ENCODE results near the gene NLGN4Y. TPM values are rescaled to one million over a fixed set of nuclear protein-coding genes. Genes with fewer than 3 reads are reported as not detected.

The NLGN4Y gene
- total RNA-seq, 2 donors from 2014 or later, result not detected

- Histone ChIP-seq H3K4me1 (no peaks in the 10 kb centered on the region), H3K27ac (no peak overlapping the region), H3K4me3 (no peak overlapping the region), H3K27me3 (no peaks in the 10 kb centered on the region), H3K9me3 (no peaks in the 10 kb centered on the region), H3K36me3 (replicated peaks in 1 of 2; ENCODE audit: insufficient read depth in 1 of 2, low read depth in 2 of 2) (no peaks in the 10 kb centered on the region)
- WGBS, 2 donors, result 57 to 67% methylated on average over 2 of the region's 2 CpGs
- intact Hi-C loops (cut with DNase I), result no loop called here
- DNase-seq (no peak), ATAC-seq (no peak)
- TF ChIP-seq, protein P1, sequence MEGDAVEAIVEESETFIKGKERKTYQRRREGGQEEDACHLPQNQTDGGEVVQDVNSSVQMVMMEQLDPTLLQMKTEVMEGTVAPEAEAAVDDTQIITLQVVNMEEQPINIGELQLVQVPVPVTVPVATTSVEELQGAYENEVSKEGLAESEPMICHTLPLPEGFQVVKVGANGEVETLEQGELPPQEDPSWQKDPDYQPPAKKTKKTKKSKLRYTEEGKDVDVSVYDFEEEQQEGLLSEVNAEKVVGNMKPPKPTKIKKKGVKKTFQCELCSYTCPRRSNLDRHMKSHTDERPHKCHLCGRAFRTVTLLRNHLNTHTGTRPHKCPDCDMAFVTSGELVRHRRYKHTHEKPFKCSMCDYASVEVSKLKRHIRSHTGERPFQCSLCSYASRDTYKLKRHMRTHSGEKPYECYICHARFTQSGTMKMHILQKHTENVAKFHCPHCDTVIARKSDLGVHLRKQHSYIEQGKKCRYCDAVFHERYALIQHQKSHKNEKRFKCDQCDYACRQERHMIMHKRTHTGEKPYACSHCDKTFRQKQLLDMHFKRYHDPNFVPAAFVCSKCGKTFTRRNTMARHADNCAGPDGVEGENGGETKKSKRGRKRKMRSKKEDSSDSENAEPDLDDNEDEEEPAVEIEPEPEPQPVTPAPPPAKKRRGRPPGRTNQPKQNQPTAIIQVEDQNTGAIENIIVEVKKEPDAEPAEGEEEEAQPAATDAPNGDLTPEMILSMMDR (IDR thresholded peaks at IDR 0.05), result no peak
- TF ChIP-seq POLR2A (IDR thresholded peaks at IDR 0.05), result no peak
Observed at GRCh38 chrY:14633718-14634117, 109.4 kb downstream of the NLGN4Y start.

DNA sequence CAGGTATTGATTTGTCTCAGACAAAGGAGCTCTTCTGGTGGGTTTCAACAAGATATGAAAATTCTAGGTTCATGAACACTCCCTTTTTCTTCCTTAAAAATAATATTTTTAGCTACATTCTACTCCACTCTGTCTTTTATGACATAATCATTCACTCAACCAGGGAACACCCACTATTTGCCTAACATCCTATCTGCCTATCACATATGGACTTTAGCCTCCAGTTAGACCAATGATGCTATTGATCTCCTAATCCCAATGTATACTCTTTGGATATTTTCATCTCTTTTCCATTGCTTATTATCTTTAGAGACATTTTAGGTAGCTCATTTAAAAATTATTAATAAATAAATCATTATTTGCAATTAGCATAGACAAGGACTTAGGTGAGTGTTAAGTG lies 110.6 kb downstream of the NLGN4Y start:
- DNase-seq (no peak), ATAC-seq (no peak)
- Histone ChIP-seq H3K27me3 (no peaks in the 10 kb centered on the region), H3K4me1 (no peaks in the 10 kb centered on the region), H3K9me3 (no peaks in the 10 kb centered on the region), H3K27ac (no peak overlapping the region), H3K36me3 (replicated peaks in 1 of 2; ENCODE audit: insufficient read depth in 1 of 2, low read depth in 2 of 2) (no peaks in the 10 kb centered on the region), H3K4me3 (no peak overlapping the region)
- intact Hi-C loops (cut with DNase I), result no loop called here
- TF ChIP-seq POLR2A (IDR thresholded peaks at IDR 0.05), result no peak
- TF ChIP-seq, protein P1 (IDR thresholded peaks at IDR 0.05), result no peak

GRCh38 chrY:14637551-14637950 lies 113.2 kb downstream of the NLGN4Y start:
- no peak for DNase-seq
- Histone ChIP-seq H3K4me3 (no peak overlapping the region), H3K27ac (no peak overlapping the region), H3K4me1 (no peaks in the 10 kb centered on the region), H3K36me3 (replicated peaks in 1 of 2; ENCODE audit: insufficient read depth in 1 of 2, low read depth in 2 of 2) (no peaks in the 10 kb centered on the region), H3K27me3 (no peaks in the 10 kb centered on the region), H3K9me3 (no peaks in the 10 kb centered on the region)
- TF ChIP-seq, protein P1 (IDR thresholded peaks at IDR 0.05), result no peak
- no peak for TF ChIP-seq POLR2A (IDR thresholded peaks at IDR 0.05)
- ATAC-seq, result no peak
- intact Hi-C loops (cut with DNase I), result no loop called here

DNA sequence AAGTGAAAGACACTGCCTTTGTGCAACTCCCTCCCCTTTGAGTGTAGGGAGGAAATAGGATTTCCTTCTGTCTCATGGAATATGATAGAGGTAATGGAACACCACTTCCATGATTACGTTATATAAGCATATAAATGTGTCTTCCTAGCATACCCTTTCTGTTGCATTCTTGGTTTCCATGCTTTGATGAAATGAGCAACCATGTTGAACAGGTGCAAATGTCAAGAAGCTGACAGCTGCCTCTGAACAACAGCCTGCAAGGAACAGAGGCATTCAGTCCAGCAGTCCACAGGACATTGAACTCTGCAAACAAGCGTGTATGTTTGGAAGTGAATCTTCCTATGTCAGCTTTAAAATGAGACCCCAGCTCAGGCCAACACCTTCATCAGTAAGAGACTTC lies 117.5 kb downstream of the NLGN4Y start:
- intact Hi-C loops (cut with DNase I), result no loop called here
- H3K27ac ChIP-seq, result no peak overlapping the region
- no peaks in the 10 kb centered on the region for H3K9me3 ChIP-seq
- no peak overlapping the region for H3K4me3 ChIP-seq
- DNase-seq, result no peak
- no peaks in the 10 kb centered on the region for H3K4me1 ChIP-seq
- no peaks in the 10 kb centered on the region for H3K27me3 ChIP-seq
- ATAC-seq, result no peak
- no peaks in the 10 kb centered on the region for H3K36me3 ChIP-seq (replicated peaks in 1 of 2; ENCODE audit: insufficient read depth in 1 of 2, low read depth in 2 of 2)
- WGBS, 2 donors, result 76 to 83% methylated on average over 2 of the region's 2 CpGs
- TF ChIP-seq, protein P1 (IDR thresholded peaks at IDR 0.05), result no peak
- no peak for TF ChIP-seq POLR2A (IDR thresholded peaks at IDR 0.05)

- Histone ChIP-seq H3K27ac (no peak overlapping the region), H3K27me3 (no peaks in the 10 kb centered on the region), H3K4me1 (no peaks in the 10 kb centered on the region), H3K4me3 (no peak overlapping the region), H3K36me3 (replicated peaks in 1 of 2; ENCODE audit: insufficient read depth in 1 of 2, low read depth in 2 of 2) (no peaks in the 10 kb centered on the region), H3K9me3 (no peaks in the 10 kb centered on the region)
- TF ChIP-seq POLR2A (IDR thresholded peaks at IDR 0.05), result no peak
- TF ChIP-seq, protein P1 (IDR thresholded peaks at IDR 0.05), result no peak
- WGBS, 2 donors, result 37 to 50% methylated on average over 6 of the region's 6 CpGs
- ATAC-seq (no peak), DNase-seq (no peak)
- intact Hi-C loops (cut with DNase I), result no loop called here
Observed at GRCh38 chrY:14644157-14644952, 120.0 kb downstream of the NLGN4Y start.
